Activated B cell treated with CpG ODN at 0.5 μM for 24 hours (primary cell): ENCODE data around the gene CORO7. TPM values are rescaled to one million over a fixed set of nuclear protein-coding genes. Genes with fewer than 3 reads are reported as not detected.

Source experiments
- ATAC-seq: fragments of 200-7000 bp; cut with Tn5 transposase; one replicate; pipeline ENCODE4 v1.10.0; 2021; ENCODE audit warnings: low read depth, mild to moderate bottlenecking, moderate library complexity
- CTCF ChIA-PET: fragments of 350-600 bp; sonication (Branson Sonifier 250); formaldehyde crosslinking; loops from one replicate; lab custom pipeline; 2021; ENCODE audit warnings: antibody characterized with exemption; lab: Charles Lee
- POLR2A ChIA-PET: fragments of 350-600 bp; sonication (Branson Sonifier 250); formaldehyde crosslinking; loops from one replicate; lab custom pipeline; 2021; ENCODE audit warnings: antibody characterized with exemption; lab: Charles Lee
- DNase-seq: peaks from one replicate; pipeline ENCODE4 v3.0.0; 2022
- H3K27ac Mint-ChIP-seq: one replicate; pipeline ENCODE4 v1.8.0; 2020; ENCODE audit warnings: mixed read lengths
- H3K27me3 Mint-ChIP-seq: one replicate; pipeline ENCODE4 v1.8.0; 2021; ENCODE audit warnings: mixed read lengths
- H3K36me3 Mint-ChIP-seq: one replicate; pipeline ENCODE4 v1.8.0; 2021; ENCODE audit warnings: low read depth, mixed read lengths
- H3K4me1 Mint-ChIP-seq: one replicate; pipeline ENCODE4 v1.8.0; 2021; ENCODE audit warnings: mixed read lengths
- H3K4me3 Mint-ChIP-seq: one replicate; pipeline ENCODE4 v1.8.0; 2020; ENCODE audit warnings: mild to moderate bottlenecking, mixed read lengths
- H3K9me3 Mint-ChIP-seq: one replicate; pipeline ENCODE4 v1.8.0; 2020; ENCODE audit warnings: mixed read lengths
- CTCF ChIP-seq: fragments of 200-600 bp; IDR thresholded peaks from one replicate; pipeline ENCODE4 v1.8.0; 2022; ENCODE audit warnings: antibody characterized with exemption, mild to moderate bottlenecking
- intact Hi-C: fragments of 100-400 bp; cut with micrococcal nuclease; formaldehyde crosslinking; loops from one replicate; pipeline ENCODE4 v1.15.1; 2024
- total RNA-seq: library from RNA; stranded (reverse); gene quantifications from 2 replicates; pipeline ENCODE4 v1.2.3, GENCODE V29; 2022

CORO7 gene
- total RNA-seq, 1 donor from 2014 or later = 86.6 TPM

GRCh38 chr16:4450430-4450829 is 34.0 kb upstream of the CORO7 start:
- Mint-ChIP-seq H3K4me1 (no peaks in the 10 kb centered on the region), H3K9me3 (no peaks in the 10 kb centered on the region), H3K36me3 (peaks cover 77% of the 10 kb centered on the region), H3K4me3 (no peak overlapping the region), H3K27me3 (no peaks in the 10 kb centered on the region), H3K27ac (no peak overlapping the region)
- ATAC-seq = no peak
- POLR2A ChIA-PET = no interaction called here
- no peak for DNase-seq
- no peak for TF ChIP-seq CTCF
- CTCF ChIA-PET = no interaction called here
- intact Hi-C loops = no loop called here

- Mint-ChIP-seq H3K27ac (no peak overlapping the region), H3K4me3 (no peak overlapping the region), H3K9me3 (no peaks in the 10 kb centered on the region), H3K36me3 (peaks cover 86% of the 10 kb centered on the region), H3K4me1 (no peaks in the 10 kb centered on the region), H3K27me3 (no peaks in the 10 kb centered on the region)
- intact Hi-C loops = no loop called here
- no peak for TF ChIP-seq CTCF
- ChIA-PET CTCF (no interaction called here), POLR2A (no interaction called here)
- ATAC-seq (no peak), DNase-seq (no peak)
Observed at GRCh38 chr16:4443986-4444385, 27.6 kb upstream of the CORO7 start.

GRCh38 chr16:4443271-4443670 is 26.9 kb upstream of the CORO7 start:
- ATAC-seq = no peak
- peaks cover 82% of the 10 kb centered on the region for H3K36me3 Mint-ChIP-seq
- intact Hi-C loops = no loop called here
- H3K27ac Mint-ChIP-seq = no peak overlapping the region
- CTCF ChIA-PET = no interaction called here
- POLR2A ChIA-PET = no interaction called here
- TF ChIP-seq CTCF = no peak
- no peak overlapping the region for H3K4me3 Mint-ChIP-seq
- H3K4me1 Mint-ChIP-seq = no peaks in the 10 kb centered on the region
- H3K9me3 Mint-ChIP-seq = no peaks in the 10 kb centered on the region
- no peak for DNase-seq
- no peaks in the 10 kb centered on the region for H3K27me3 Mint-ChIP-seq

- ATAC-seq (no peak), DNase-seq (no peak)
- peaks cover 84% of the 10 kb centered on the region for H3K36me3 Mint-ChIP-seq
- H3K4me1 Mint-ChIP-seq = no peaks in the 10 kb centered on the region
- intact Hi-C loops = no loop called here
- ChIA-PET CTCF (no interaction called here), POLR2A (no interaction called here)
- H3K9me3 Mint-ChIP-seq = no peaks in the 10 kb centered on the region
- no peaks in the 10 kb centered on the region for H3K27me3 Mint-ChIP-seq
- no peak for TF ChIP-seq CTCF
- no peak overlapping the region for H3K4me3 Mint-ChIP-seq
- no peak overlapping the region for H3K27ac Mint-ChIP-seq
Observed at GRCh38 chr16:4442371-4442770, 26.0 kb upstream of the CORO7 start.

DNA sequence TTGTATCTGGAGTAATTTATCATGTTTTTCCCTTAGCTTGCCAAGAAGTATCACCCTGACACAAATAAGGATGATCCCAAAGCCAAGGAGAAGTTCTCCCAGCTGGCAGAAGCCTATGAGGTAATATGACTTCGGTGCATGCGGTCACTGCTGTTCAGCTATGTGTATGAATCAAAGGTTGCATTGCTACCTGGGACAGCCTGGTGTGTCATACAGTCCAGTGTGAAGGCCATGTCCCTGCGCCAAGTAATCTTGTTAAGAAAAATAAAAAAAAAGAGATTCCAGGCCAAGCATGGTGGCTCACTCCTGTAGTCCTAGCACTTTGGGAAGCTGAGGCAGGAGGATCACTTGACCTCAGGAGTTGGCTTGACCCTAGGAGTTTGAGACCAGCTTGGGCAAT is 21.0 kb upstream of the CORO7 start:
- no peak for DNase-seq
- ATAC-seq = no peak
- CTCF ChIA-PET = no interaction called here
- no peak for TF ChIP-seq CTCF
- H3K36me3 Mint-ChIP-seq = peaks cover 78% of the 10 kb centered on the region
- H3K27ac Mint-ChIP-seq = no peak overlapping the region
- H3K9me3 Mint-ChIP-seq = no peaks in the 10 kb centered on the region
- POLR2A ChIA-PET = no interaction called here
- no peak overlapping the region for H3K4me3 Mint-ChIP-seq
- intact Hi-C loops = no loop called here
- H3K4me1 Mint-ChIP-seq = no peaks in the 10 kb centered on the region
- no peaks in the 10 kb centered on the region for H3K27me3 Mint-ChIP-seq
